ENCODE results near the gene KAZN.

Gene KAZN

GRCh38 chr1:14666373-14666772 lies 67.9 kb downstream of the KAZN start:
- Histone ChIP-seq H3K27ac (ENCODE audit: low read length) (no peak overlapping the region), H3K9me3 (ENCODE audit: control insufficient read depth, low read depth, low read length) (no peaks in the 10 kb centered on the region), H3K9ac (ENCODE audit: low read length) (no peak overlapping the region), H3K36me3 (ENCODE audit: control insufficient read depth, low read depth, low read length) (no peaks in the 10 kb centered on the region), H3K27me3 (ENCODE audit: control insufficient read depth, insufficient read depth, low read length) (no peaks in the 10 kb centered on the region), H3K4me3 (ENCODE audit: low read length) (no peak overlapping the region), H3K4me1 (ENCODE audit: control insufficient read depth, low read depth, low read length) (peaks cover 6% of the 10 kb centered on the region)

- Histone ChIP-seq H3K27ac (ENCODE audit: low read length) (no peak overlapping the region), H3K36me3 (ENCODE audit: control insufficient read depth, low read depth, low read length) (no peaks in the 10 kb centered on the region), H3K4me3 (ENCODE audit: low read length) (no peak overlapping the region), H3K4me1 (ENCODE audit: control insufficient read depth, low read depth, low read length) (peaks cover 9% of the 10 kb centered on the region), H3K9ac (ENCODE audit: low read length) (no peak overlapping the region), H3K27me3 (ENCODE audit: control insufficient read depth, insufficient read depth, low read length) (no peaks in the 10 kb centered on the region), H3K9me3 (ENCODE audit: control insufficient read depth, low read depth, low read length) (no peaks in the 10 kb centered on the region)
Observed at GRCh38 chr1:14666962-14667650, 68.6 kb downstream of the KAZN start.

GRCh38 chr1:14667651-14667984 lies 69.1 kb downstream of the KAZN start:
- Histone ChIP-seq H3K4me1 (ENCODE audit: control insufficient read depth, low read depth, low read length) (peaks cover 10% of the 10 kb centered on the region), H3K36me3 (ENCODE audit: control insufficient read depth, low read depth, low read length) (no peaks in the 10 kb centered on the region), H3K27ac (ENCODE audit: low read length) (no peak overlapping the region), H3K4me3 (ENCODE audit: low read length) (no peak overlapping the region), H3K27me3 (ENCODE audit: control insufficient read depth, insufficient read depth, low read length) (no peaks in the 10 kb centered on the region), H3K9ac (ENCODE audit: low read length) (no peak overlapping the region), H3K9me3 (ENCODE audit: control insufficient read depth, low read depth, low read length) (no peaks in the 10 kb centered on the region)

GRCh38 chr1:14668538-14668937 lies 70.1 kb downstream of the KAZN start:
- Histone ChIP-seq H3K36me3 (ENCODE audit: control insufficient read depth, low read depth, low read length) (no peaks in the 10 kb centered on the region), H3K4me3 (ENCODE audit: low read length) (no peak overlapping the region), H3K27me3 (ENCODE audit: control insufficient read depth, insufficient read depth, low read length) (no peaks in the 10 kb centered on the region), H3K9ac (ENCODE audit: low read length) (no peak overlapping the region), H3K4me1 (ENCODE audit: control insufficient read depth, low read depth, low read length) (peaks cover 10% of the 10 kb centered on the region), H3K9me3 (ENCODE audit: control insufficient read depth, low read depth, low read length) (no peaks in the 10 kb centered on the region), H3K27ac (ENCODE audit: low read length) (no peak overlapping the region)

GRCh38 chr1:14672005-14672404 lies 73.5 kb downstream of the KAZN start:
- Histone ChIP-seq H3K27me3 (ENCODE audit: control insufficient read depth, insufficient read depth, low read length) (no peaks in the 10 kb centered on the region), H3K4me3 (ENCODE audit: low read length) (no peak overlapping the region), H3K4me1 (ENCODE audit: control insufficient read depth, low read depth, low read length) (peaks cover 10% of the 10 kb centered on the region)

GRCh38 chr1:14674030-14674429 lies 75.5 kb downstream of the KAZN start:
- Histone ChIP-seq H3K36me3 (ENCODE audit: control insufficient read depth, low read depth, low read length) (no peaks in the 10 kb centered on the region), H3K9ac (ENCODE audit: low read length) (no peak overlapping the region), H3K27ac (ENCODE audit: low read length) (no peak overlapping the region), H3K4me3 (ENCODE audit: low read length) (no peak overlapping the region), H3K4me1 (ENCODE audit: control insufficient read depth, low read depth, low read length) (peaks cover 16% of the 10 kb centered on the region), H3K27me3 (ENCODE audit: control insufficient read depth, insufficient read depth, low read length) (no peaks in the 10 kb centered on the region), H3K9me3 (ENCODE audit: control insufficient read depth, low read depth, low read length) (no peaks in the 10 kb centered on the region)

More at GRCh38 chr1:14672005-14672404, 73.5 kb downstream of the KAZN start:
- Histone ChIP-seq H3K9ac (ENCODE audit: low read length) (no peak overlapping the region), H3K9me3 (ENCODE audit: control insufficient read depth, low read depth, low read length) (no peaks in the 10 kb centered on the region), H3K36me3 (ENCODE audit: control insufficient read depth, low read depth, low read length) (no peaks in the 10 kb centered on the region), H3K27ac (ENCODE audit: low read length) (no peak overlapping the region)

GRCh38 chr1:14676400-14676799 lies 77.9 kb downstream of the KAZN start:
- H3K4me3 ChIP-seq (ENCODE audit: low read length), result no peak overlapping the region
- H3K4me1 ChIP-seq (ENCODE audit: control insufficient read depth, low read depth, low read length), result peaks cover 23% of the 10 kb centered on the region
- H3K27ac ChIP-seq (ENCODE audit: low read length), result no peak overlapping the region
- H3K9me3 ChIP-seq (ENCODE audit: control insufficient read depth, low read depth, low read length), result no peaks in the 10 kb centered on the region
- no peaks in the 10 kb centered on the region for H3K36me3 ChIP-seq (ENCODE audit: control insufficient read depth, low read depth, low read length)
- H3K27me3 ChIP-seq (ENCODE audit: control insufficient read depth, insufficient read depth, low read length), result no peaks in the 10 kb centered on the region
- no peak overlapping the region for H3K9ac ChIP-seq (ENCODE audit: low read length)

GRCh38 chr1:14677292-14677971 lies 78.9 kb downstream of the KAZN start:
- Histone ChIP-seq H3K9ac (ENCODE audit: low read length) (no peak overlapping the region), H3K4me3 (ENCODE audit: low read length) (no peak overlapping the region), H3K4me1 (ENCODE audit: control insufficient read depth, low read depth, low read length) (peaks cover 19% of the 10 kb centered on the region), H3K27ac (ENCODE audit: low read length) (no peak overlapping the region), H3K27me3 (ENCODE audit: control insufficient read depth, insufficient read depth, low read length) (no peaks in the 10 kb centered on the region), H3K9me3 (ENCODE audit: control insufficient read depth, low read depth, low read length) (no peaks in the 10 kb centered on the region), H3K36me3 (ENCODE audit: control insufficient read depth, low read depth, low read length) (no peaks in the 10 kb centered on the region)

- Histone ChIP-seq H3K36me3 (ENCODE audit: control insufficient read depth, low read depth, low read length) (no peaks in the 10 kb centered on the region), H3K4me1 (ENCODE audit: control insufficient read depth, low read depth, low read length) (peaks cover 19% of the 10 kb centered on the region), H3K27ac (ENCODE audit: low read length) (no peak overlapping the region), H3K9me3 (ENCODE audit: control insufficient read depth, low read depth, low read length) (no peaks in the 10 kb centered on the region), H3K4me3 (ENCODE audit: low read length) (no peak overlapping the region), H3K27me3 (ENCODE audit: control insufficient read depth, insufficient read depth, low read length) (no peaks in the 10 kb centered on the region), H3K9ac (ENCODE audit: low read length) (no peak overlapping the region)
Observed at GRCh38 chr1:14678011-14678638, 79.6 kb downstream of the KAZN start.

GRCh38 chr1:14679027-14679688 lies 80.7 kb downstream of the KAZN start:
- Histone ChIP-seq H3K4me3 (ENCODE audit: low read length) (no peak overlapping the region), H3K9ac (ENCODE audit: low read length) (no peak overlapping the region), H3K36me3 (ENCODE audit: control insufficient read depth, low read depth, low read length) (no peaks in the 10 kb centered on the region), H3K27me3 (ENCODE audit: control insufficient read depth, insufficient read depth, low read length) (no peaks in the 10 kb centered on the region), H3K27ac (ENCODE audit: low read length) (no peak overlapping the region), H3K9me3 (ENCODE audit: control insufficient read depth, low read depth, low read length) (no peaks in the 10 kb centered on the region), H3K4me1 (ENCODE audit: control insufficient read depth, low read depth, low read length) (peaks cover 19% of the 10 kb centered on the region)

- H3K4me1 ChIP-seq (ENCODE audit: control insufficient read depth, low read depth, low read length), result peaks cover 19% of the 10 kb centered on the region
- no peaks in the 10 kb centered on the region for H3K36me3 ChIP-seq (ENCODE audit: control insufficient read depth, low read depth, low read length)
- H3K9ac ChIP-seq (ENCODE audit: low read length), result no peak overlapping the region
- H3K4me3 ChIP-seq (ENCODE audit: low read length), result no peak overlapping the region
- H3K27me3 ChIP-seq (ENCODE audit: control insufficient read depth, insufficient read depth, low read length), result no peaks in the 10 kb centered on the region
- H3K9me3 ChIP-seq (ENCODE audit: control insufficient read depth, low read depth, low read length), result no peaks in the 10 kb centered on the region
- H3K27ac ChIP-seq (ENCODE audit: low read length), result no peak overlapping the region
Observed at GRCh38 chr1:14681182-14681581, 82.7 kb downstream of the KAZN start.

Measured in iPS-18a (cell line).